Heart left ventricle (tissue), 13 donors: ENCODE results near the gene PRR16.

Experiments
- CTCF ChIP-seq, 12 donors: fragments of 200-600 bp; sonication (generic) in 4 of 12; IDR thresholded peaks; one replicate each; pipeline versions ENCODE4 v1.5.0 to v1.8.0; 2018 to 2022; ENCODE audit warnings: antibody characterized with exemption in 12 of 12, mild to moderate bottlenecking in 5 of 12
- POLR2A ChIP-seq, 2 donors: fragments of 450-650 bp; IDR thresholded peaks; one replicate each; pipeline ENCODE4 v1.6.1; 2017; ENCODE audit warnings: antibody characterized with exemption in 2 of 2, mild to moderate bottlenecking in 2 of 2, moderate library complexity in 2 of 2
- donor health status: ischemic (EF 13 %, LVEDD 7.1; RV severe dilation, severe dysfunction).
- donor health status: DM: no; HTN: yes; CAD: no.
- donor health status: DM: no; HTN: no; CAD: no.
- donor health status: ischemic (EF 25% LVEDD 6.9; RV normal size, moderate dysfunction).
- donor health status: ischemic (EF 25% LVEDD 5.7; RV mildly dilated, moderate dysfunction).
- donor health status: ischemic (EF 35%, LVEDD 5.7; RV mildly dilated, moderate dysfunction).
- donor health status: nonischemic (EF 11% LVEDD 7.7; RV severe dilation, severe dysfunction).
- donor health status: DM: yes; HTN: yes; CAD: no.
- donor health status: PGD.
- donor health status: ischemic (EF 29% LVEDD 5.4; RV normal size, mild dysfunction).
- donor health status: nonischemic (EF 23%, LVEDD 6.1; RV moderate dilation, normal function).

- TF ChIP-seq CTCF (IDR thresholded peaks at IDR 0.05) (no peak), POLR2A (IDR thresholded peaks at IDR 0.05) (no peak)
Observed at GRCh38 chr5:120555345-120555744, 91.2 kb downstream of the PRR16 start.
